ENCODE results near the gene HEYL.
"Not testable (repeated sequence)": the region's sequence is repeated elsewhere in the genome, so short reads cannot be mapped to it uniquely, and the experiment has no call there.

Gene HEYL

DNA sequence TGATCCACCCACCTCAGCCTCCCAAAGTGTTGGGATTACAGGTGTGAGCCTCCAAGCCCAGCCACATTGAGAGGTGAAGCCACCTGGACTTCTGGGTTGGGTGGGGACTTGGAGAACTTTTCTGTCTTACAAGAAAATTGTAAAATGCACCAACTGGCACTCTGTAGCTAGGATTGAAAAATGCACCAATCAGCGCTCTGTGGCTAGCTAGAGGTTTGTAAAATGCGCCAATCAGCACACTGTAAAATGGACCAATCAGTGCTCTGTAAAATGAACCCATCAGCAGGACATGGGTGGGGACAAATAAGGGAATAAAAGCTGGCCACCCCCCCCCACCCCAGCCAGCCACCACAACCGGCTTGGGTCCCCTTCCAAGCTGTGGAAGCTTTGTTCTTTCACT lies 35.8 kb downstream of the HEYL start:
- not testable (repeated sequence) for DNase-seq (ENCODE audit: low read depth)

DNA sequence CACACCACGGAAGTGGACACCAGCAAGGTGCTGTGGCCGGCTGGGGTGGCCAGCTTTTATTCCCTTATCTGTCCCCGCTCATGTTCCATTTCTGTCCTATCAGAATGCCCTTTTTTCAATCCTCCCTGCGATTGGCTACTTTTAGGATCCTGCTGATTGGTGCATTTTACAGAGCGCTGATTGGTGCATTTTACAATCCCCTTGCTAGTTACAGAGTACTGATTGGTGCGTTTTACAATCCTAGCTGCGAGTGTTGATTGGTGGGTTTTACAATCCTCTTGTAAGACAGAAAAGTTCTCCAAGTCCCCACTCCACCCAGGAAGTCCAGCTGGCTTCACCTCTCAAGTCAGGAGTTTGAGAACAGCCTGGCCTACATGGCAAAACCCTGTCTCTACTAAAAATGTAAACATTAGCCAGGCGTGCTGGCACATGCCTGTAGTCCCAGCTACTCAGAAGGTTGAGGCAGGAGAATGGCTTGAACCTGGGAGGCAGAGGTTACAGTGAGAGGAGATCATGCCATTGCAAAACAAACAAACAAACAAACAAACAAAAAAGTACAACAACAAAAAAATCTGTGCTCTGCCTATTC lies 37.7 kb downstream of the HEYL start:
- DNase-seq (ENCODE audit: low read depth): not testable (repeated sequence)

DNA sequence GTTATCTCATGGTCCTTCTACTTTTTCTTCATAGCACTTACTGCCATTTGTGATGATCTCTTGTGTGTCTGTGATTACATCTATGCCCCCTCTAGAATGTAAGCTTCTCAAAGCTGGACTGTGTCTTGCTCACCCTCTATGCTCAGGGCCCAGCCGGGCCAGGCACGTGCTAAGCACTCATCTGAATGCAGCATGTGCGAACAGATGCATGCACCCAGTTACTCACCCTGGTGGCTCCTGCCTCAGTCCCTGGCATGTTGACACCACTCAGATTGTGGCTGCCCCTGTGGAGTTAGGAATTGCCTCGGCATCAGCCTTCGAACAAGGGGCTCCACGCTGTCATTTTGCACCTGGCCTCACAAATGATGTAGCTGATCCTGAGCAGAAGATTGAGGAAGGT lies 43.3 kb downstream of the HEYL start:
- no peak for DNase-seq (ENCODE audit: low read depth)

DNA sequence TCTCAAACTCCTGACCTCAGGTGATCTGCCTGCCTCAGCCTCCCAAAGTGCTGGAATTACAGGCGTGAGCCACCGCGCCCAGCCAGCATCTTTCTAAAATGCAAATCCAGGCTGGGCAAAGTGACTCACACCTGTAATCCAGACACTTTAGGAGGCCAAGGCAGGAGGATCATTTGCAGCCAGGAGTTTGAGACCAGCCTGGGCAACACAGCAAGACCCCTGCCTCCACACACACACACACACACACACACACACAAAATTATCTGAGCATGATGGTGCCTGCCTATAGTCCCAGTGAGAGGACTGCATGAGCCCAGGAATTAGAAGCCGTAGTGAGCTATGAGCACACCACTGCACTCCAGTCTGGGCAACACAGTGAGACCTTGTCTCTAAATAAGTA lies 46.1 kb downstream of the HEYL start:
- no peak for DNase-seq (ENCODE audit: low read depth)

- no peak for DNase-seq (ENCODE audit: low read depth)
Measured at GRCh38 chr1:39592069-39592468, 47.4 kb downstream of the HEYL start.

DNA sequence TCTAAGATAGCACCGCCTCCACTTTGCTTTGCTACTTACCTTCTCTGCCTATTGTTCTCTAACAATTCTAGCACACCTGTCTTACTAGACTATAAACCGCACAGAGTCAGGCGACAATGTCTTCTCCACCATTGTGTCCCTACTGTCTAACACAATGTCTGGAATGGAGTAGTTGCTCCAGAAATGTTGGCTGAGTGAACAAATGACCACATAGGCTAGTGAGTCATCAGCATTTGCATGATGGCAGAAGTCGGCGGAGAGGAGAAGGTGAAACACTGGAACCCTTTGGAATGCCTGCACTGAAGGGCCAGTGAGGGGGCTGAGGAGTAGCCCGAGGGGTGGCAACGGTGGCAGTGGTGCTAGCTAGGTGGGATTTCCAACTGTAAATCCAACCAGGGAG lies 48.9 kb downstream of the HEYL start:
- no peak for DNase-seq (ENCODE audit: low read depth)

DNA sequence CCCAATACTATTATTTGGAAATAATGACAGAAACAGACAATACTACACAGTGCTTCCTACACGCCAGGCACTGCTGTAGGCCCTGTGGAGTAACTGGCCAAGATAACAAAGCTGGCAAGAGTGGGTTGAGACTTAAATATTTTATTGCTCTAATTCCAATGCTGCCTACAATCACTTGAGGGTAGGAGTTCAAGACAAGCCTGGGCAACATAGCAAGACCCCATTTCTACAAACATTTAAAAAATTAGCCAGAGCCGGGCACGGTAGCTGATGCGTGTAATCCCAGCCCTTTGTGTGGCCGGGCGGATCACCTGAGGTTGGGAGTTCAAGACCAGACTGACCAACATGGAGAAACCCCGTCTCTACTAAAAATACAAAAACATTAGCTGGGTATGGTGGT lies 53.5 kb downstream of the HEYL start:
- no peak for DNase-seq (ENCODE audit: low read depth)

GRCh38 chr1:39576016-39576657 lies 63.3 kb downstream of the HEYL start:
- no peak for DNase-seq (ENCODE audit: low read depth)

GRCh38 chr1:39575191-39576015 lies 64.0 kb downstream of the HEYL start:
- DNase-seq (ENCODE audit: low read depth): no peak

- DNase-seq (ENCODE audit: low read depth): no peak
Measured at GRCh38 chr1:39574646-39575045, 64.8 kb downstream of the HEYL start.
